ENCODE data around the gene NT5DC4.

DNA sequence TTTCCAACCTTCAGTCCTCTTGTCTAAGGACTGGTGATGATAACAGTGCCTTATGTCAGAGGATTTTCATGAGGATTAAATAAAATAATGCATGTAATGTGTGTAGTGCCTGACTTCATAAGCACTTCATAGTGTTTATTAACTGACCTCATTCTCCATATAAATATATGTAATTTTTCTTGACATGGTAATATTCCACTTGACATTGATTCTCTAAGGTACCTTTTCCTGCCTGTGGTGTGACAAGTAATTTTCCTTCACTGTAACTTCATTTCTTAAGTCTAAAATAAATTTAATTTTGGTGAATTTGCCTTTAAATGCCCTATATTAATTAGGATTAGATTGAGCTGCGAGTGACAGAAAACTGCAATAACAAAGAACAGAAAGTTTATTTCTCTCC is 47.8 kb upstream of the NT5DC4 start:
- TF ChIP-seq, protein P1, sequence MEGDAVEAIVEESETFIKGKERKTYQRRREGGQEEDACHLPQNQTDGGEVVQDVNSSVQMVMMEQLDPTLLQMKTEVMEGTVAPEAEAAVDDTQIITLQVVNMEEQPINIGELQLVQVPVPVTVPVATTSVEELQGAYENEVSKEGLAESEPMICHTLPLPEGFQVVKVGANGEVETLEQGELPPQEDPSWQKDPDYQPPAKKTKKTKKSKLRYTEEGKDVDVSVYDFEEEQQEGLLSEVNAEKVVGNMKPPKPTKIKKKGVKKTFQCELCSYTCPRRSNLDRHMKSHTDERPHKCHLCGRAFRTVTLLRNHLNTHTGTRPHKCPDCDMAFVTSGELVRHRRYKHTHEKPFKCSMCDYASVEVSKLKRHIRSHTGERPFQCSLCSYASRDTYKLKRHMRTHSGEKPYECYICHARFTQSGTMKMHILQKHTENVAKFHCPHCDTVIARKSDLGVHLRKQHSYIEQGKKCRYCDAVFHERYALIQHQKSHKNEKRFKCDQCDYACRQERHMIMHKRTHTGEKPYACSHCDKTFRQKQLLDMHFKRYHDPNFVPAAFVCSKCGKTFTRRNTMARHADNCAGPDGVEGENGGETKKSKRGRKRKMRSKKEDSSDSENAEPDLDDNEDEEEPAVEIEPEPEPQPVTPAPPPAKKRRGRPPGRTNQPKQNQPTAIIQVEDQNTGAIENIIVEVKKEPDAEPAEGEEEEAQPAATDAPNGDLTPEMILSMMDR (IDR thresholded peaks at IDR 0.05; ENCODE audit: poor library complexity), result no peak
- no peak for TF ChIP-seq EZH2 (IDR thresholded peaks at IDR 0.05; ENCODE audit: borderline replicate concordance)
